MCF 10A (cell line): Measurements from ENCODE around the gene KRT38. TPM values are rescaled to one million over a fixed set of nuclear protein-coding genes. Genes with fewer than 3 reads are reported as not detected.

ENCODE experiments used
- Bru-seq: library from RNA; stranded (reverse); fragments of 400-500 nt; gene quantifications from one replicate; lab custom pipeline; 2021; lab: Mats Ljungman, UMichigan
- BruChase-seq, 2 experiments: library from RNA; stranded (reverse); fragments of 400-500 nt; gene quantifications; one replicate each; lab custom pipeline; 2021; lab: Mats Ljungman, UMichigan
- BruUV-seq: library from RNA; stranded (reverse); fragments of 400-500 nt; replicated peaks from 2 replicates; lab custom pipeline; 2021; lab: Mats Ljungman, UMichigan
- CTCF ChIA-PET: fragments of 300-600 bp; sonication (Branson Sonifier 250); formaldehyde crosslinking; extraction: SDS; loops from one replicate; lab custom pipeline; 2021; ENCODE audit warnings: antibody characterized with exemption, inconsistent platforms; lab: Yijun Ruan, JAX
- POLR2A ChIA-PET: fragments of 300-600, 350-650 bp; sonication (Branson Sonifier 250); formaldehyde crosslinking; extraction: SDS; loops from one replicate; lab custom pipeline; 2020; ENCODE audit warnings: antibody characterized with exemption, inconsistent platforms; lab: Yijun Ruan, JAX
- DNase-seq: peaks from one replicate; pipeline ENCODE4 v3.0.0-alpha.2; 2018; ENCODE audit not compliant: unreplicated experiment
- H3K27ac Mint-ChIP-seq: one replicate; pipeline ENCODE4 v1.8.0; 2022; ENCODE audit warnings: mild to moderate bottlenecking, low read depth, mixed read lengths; ENCODE audit not compliant: unreplicated experiment
- H3K27me3 Mint-ChIP-seq: one replicate; pipeline ENCODE4 v1.8.0; 2022; ENCODE audit warnings: mixed read lengths; ENCODE audit not compliant: insufficient read depth, unreplicated experiment
- H3K36me3 Mint-ChIP-seq: one replicate; pipeline ENCODE4 v1.8.0; 2022; ENCODE audit warnings: mild to moderate bottlenecking, moderate library complexity, mixed read lengths; ENCODE audit not compliant: insufficient read depth, unreplicated experiment
- H3K4me1 Mint-ChIP-seq: one replicate; pipeline ENCODE4 v1.8.0; 2022; ENCODE audit warnings: mixed read lengths; ENCODE audit not compliant: insufficient read depth, unreplicated experiment
- H3K4me3 Mint-ChIP-seq: one replicate; pipeline ENCODE4 v1.8.0; 2022; ENCODE audit warnings: mild to moderate bottlenecking, moderate library complexity, mixed read lengths; ENCODE audit not compliant: unreplicated experiment
- H3K9me3 Mint-ChIP-seq: one replicate; pipeline ENCODE4 v1.8.0; 2022; ENCODE audit warnings: mixed read lengths; ENCODE audit not compliant: unreplicated experiment
- intact Hi-C: fragments of 100-400 bp; cut with micrococcal nuclease; formaldehyde crosslinking; loops from 2 replicates; pipeline ENCODE4 v1.14.1; 2022
- long read RNA-seq: library from polyadenylated mRNA; stranded (forward); transcript quantifications from one replicate; pipeline ENCODE4 v2.0.0, GENCODE V29; 2022
- total RNA-seq: library from RNA; stranded (reverse); gene quantifications from 2 replicates; pipeline ENCODE4 v1.2.3, GENCODE V29; 2022
- TF ChIP-seq, protein P1 (sequence below): fragments of 200-600 bp; IDR thresholded peaks from one replicate; pipeline ENCODE4 v1.8.0; 2022; ENCODE audit warnings: antibody characterized with exemption, mild to moderate bottlenecking; ENCODE audit not compliant: unreplicated experiment

Gene KRT38
- not detected in 2 replicates for total RNA-seq
- Bru-seq, nascent RNA = not detected
- not detected for BruChase-seq, experiment 1, labeled RNA remaining after a 6-hour chase
- BruChase-seq, experiment 2, labeled RNA remaining after a 2-hour chase = not detected
- long read RNA-seq = 0 reads

DNA sequence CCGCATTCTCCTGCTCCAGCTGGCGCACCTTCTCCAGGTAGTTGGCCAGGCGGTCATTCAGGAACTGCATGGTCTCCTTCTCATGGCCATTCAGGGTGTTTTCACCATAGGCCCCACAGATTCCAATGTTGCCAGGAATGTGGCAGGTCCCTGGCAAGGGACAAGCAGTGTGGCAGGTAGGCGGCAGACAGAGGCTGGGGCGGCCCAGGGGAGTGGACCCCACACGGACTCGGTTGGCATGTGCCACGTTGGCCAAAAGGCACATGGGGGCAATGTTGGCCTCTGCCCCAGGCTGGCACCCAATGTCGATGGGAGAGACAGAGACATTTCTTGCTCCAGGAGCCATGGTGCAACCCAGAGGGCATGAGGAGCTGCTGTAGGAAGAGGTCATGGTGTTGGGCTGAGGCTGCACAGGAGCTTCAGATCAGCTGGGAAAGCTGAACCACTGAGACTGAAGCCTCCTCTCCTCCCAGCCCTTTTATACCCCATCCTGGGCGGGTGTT, at the start of gene KRT38:
Gene KRT38 (minus strand): TSS at position 453 of the 503 bp plus-strand sequence. CDS start 62 bp downstream, at position 391.
- peaks cover 68% of the 10 kb centered on the region for H3K27me3 Mint-ChIP-seq
- no peak within 1 kb of the TSS for H3K4me3 Mint-ChIP-seq
- intact Hi-C loops = no loop called here
- no peak for DNase-seq
- no peaks in the 10 kb centered on the region for H3K9me3 Mint-ChIP-seq
- TF ChIP-seq, protein P1, sequence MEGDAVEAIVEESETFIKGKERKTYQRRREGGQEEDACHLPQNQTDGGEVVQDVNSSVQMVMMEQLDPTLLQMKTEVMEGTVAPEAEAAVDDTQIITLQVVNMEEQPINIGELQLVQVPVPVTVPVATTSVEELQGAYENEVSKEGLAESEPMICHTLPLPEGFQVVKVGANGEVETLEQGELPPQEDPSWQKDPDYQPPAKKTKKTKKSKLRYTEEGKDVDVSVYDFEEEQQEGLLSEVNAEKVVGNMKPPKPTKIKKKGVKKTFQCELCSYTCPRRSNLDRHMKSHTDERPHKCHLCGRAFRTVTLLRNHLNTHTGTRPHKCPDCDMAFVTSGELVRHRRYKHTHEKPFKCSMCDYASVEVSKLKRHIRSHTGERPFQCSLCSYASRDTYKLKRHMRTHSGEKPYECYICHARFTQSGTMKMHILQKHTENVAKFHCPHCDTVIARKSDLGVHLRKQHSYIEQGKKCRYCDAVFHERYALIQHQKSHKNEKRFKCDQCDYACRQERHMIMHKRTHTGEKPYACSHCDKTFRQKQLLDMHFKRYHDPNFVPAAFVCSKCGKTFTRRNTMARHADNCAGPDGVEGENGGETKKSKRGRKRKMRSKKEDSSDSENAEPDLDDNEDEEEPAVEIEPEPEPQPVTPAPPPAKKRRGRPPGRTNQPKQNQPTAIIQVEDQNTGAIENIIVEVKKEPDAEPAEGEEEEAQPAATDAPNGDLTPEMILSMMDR = no peak
- H3K36me3 Mint-ChIP-seq = no peaks in the 10 kb centered on the region
- no peak within 1 kb of the TSS for H3K27ac Mint-ChIP-seq
- H3K4me1 Mint-ChIP-seq = peaks cover 6% of the 10 kb centered on the region
- CTCF ChIA-PET = interaction anchor here (0.6 to 1.4 kb wide), 3 partner anchors 18 to 476 kb away, joined by 3 to 5 read pairs (median 3); no protein-coding TSS in a partner anchor
- POLR2A ChIA-PET = interaction anchor here (0.6 kb wide), 1 partner anchor 11 kb away, joined by 4 read pairs; no protein-coding TSS in a partner anchor
- BruUV-seq = no TSS peak

DNA sequence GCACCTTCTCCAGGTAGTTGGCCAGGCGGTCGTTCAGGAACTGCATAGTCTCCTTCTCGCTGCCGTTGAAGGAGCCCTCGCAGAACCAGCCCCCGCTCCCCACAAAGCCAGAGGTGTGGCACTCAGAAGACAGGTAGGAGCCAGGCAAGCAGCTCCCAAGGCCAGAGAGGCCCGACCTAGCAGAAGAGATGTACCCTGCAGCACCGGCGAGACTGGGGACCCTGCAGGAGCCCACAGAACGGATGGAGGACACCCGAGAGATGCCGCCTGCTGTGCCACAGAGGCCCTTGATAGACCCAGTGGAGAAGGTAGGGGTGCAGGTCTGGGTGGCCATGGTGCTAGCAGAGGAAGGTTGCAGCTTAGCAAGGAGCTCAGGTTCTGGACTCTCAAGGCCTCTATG, 48.7 kb upstream of the KRT38 start, which contains the start of gene KRT36:
Gene KRT36 (minus strand): TSS at position 380 of the 400 bp plus-strand sequence. CDS start 46 bp downstream, at position 334.
- Mint-ChIP-seq H3K27ac (no peak within 1 kb of the TSS), H3K27me3 (no peaks in the 10 kb centered on the region), H3K36me3 (no peaks in the 10 kb centered on the region), H3K4me3 (no peak within 1 kb of the TSS), H3K4me1 (peaks cover 4% of the 10 kb centered on the region), H3K9me3 (no peaks in the 10 kb centered on the region)
- BruUV-seq = no TSS peak
- intact Hi-C loops = no loop called here
- DNase-seq = no peak
- ChIA-PET CTCF (interaction anchor here (0.8 to 1.1 kb wide), 2 partner anchors 167 to 650 kb away, joined by 4 to 6 read pairs; no protein-coding TSS in a partner anchor), POLR2A (no interaction called here)
- TF ChIP-seq, protein P1 = no peak

DNA sequence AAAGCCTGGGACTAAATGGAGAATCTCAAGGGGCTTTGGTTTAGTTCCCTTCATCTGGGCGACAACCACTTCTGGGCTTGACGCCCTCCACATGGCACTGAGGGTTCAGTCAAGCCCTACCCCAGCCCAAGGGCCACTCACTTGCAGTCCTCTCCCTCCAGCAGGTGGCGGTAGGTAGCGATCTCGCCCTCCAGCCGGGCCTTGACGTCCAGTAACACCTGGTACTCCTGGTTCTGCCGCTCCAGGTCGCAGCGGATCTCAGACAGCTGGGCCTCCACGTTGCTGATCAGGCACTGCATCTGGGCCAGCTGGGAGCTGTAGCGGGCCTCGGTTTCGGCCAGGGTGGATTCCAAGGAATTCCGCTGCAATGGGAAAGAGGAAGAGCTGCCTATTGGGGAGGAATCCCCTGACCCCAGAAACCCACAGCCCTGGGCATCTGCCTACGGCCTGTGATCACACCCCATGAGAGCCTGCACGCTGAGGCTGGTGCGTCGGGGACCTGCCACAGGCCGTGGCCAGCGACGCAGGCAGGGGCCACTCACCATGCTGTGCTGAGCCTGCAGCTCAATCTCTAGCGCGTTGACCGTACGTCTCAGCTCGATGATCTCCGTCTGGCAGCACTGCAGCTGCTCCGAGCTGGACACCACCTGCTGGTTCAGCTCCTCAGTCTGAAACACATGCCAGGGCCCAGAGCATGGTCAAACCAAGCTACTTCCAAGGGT, 46.2 kb upstream of the KRT38 start:
- intact Hi-C loops = no loop called here
- Mint-ChIP-seq H3K36me3 (no peaks in the 10 kb centered on the region), H3K9me3 (no peaks in the 10 kb centered on the region), H3K27me3 (no peaks in the 10 kb centered on the region), H3K4me3 (no peak overlapping the region), H3K4me1 (no peaks in the 10 kb centered on the region), H3K27ac (no peak overlapping the region)
- ChIA-PET CTCF (interaction anchor here (1.1 kb wide), 1 partner anchor 62 kb away, joined by 5 read pairs; no protein-coding TSS in a partner anchor), POLR2A (interaction anchor here (0.8 to 1.2 kb wide), 3 partner anchors 9 to 32 kb away, joined by 3 to 4 read pairs (median 3); partner anchors contain the start of genes KRT13 and KRT15)
- TF ChIP-seq, protein P1 = peak; percentile 28
- DNase-seq = no peak
- BruUV-seq = no TSS peak

DNA sequence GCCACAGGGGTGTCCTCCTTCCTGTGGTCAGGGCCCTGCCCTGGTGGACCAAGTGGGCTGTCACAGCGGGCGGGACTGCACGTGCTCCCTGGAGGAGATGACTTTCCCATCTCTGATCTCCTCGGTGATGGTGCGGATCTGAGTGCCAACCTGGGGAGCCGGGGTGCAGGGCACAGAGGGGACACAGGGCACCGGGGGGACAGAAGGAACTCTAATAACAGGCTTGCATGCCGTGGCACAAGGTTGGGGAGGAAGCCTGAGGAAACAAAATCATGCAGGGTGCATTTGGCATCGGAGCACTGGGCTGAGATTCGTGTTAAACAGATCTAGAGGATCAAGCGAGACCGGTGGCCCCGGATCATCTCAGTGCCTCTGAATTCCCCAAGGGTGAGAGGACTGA, 45.5 kb upstream of the KRT38 start:
- DNase-seq = no peak
- Mint-ChIP-seq H3K4me3 (no peak overlapping the region), H3K27me3 (no peaks in the 10 kb centered on the region), H3K4me1 (no peaks in the 10 kb centered on the region), H3K27ac (no peak overlapping the region), H3K36me3 (no peaks in the 10 kb centered on the region), H3K9me3 (no peaks in the 10 kb centered on the region)
- ChIA-PET POLR2A (no interaction called here), CTCF (interaction anchor here (1.1 kb wide), 1 partner anchor 62 kb away, joined by 5 read pairs; no protein-coding TSS in a partner anchor)
- intact Hi-C loops = no loop called here
- TF ChIP-seq, protein P1 = no peak
- no TSS peak for BruUV-seq
